MM.1S (cell line): ENCODE data around the gene C1orf185.
A peak's percentile ranks its signal among the peaks of the same experiment; 100 is the strongest.

Source experiments
- DNase-seq: peaks from one replicate; pipeline ENCODE4 v3.0.0-alpha.2; 2015
- H2AFZ ChIP-seq: fragments of 300-600 bp; sonication (generic); 2 replicates; pipeline ENCODE4 v1.6.0; 2016; ENCODE audit warnings: antibody characterized with exemption, low read length
- H3F3A ChIP-seq: fragments of 300-600 bp; sonication (generic); 2 replicates; pipeline ENCODE4 v1.6.1; 2016; ENCODE audit warnings: mild to moderate bottlenecking, antibody characterized with exemption, low read length, moderate library complexity, mixed read lengths; ENCODE audit not compliant: insufficient read depth
- H3K27ac ChIP-seq: fragments of 300-600 bp; sonication (generic); 2 replicates; pipeline ENCODE4 v1.5.1; 2016; ENCODE audit warnings: mild to moderate bottlenecking, low read length
- H3K27me3 ChIP-seq: fragments of 300-600 bp; sonication (generic); replicated peaks from 2 replicates; pipeline ENCODE4 v1.6.0; 2016; ENCODE audit warnings: low read length; ENCODE audit not compliant: insufficient read depth
- H3K36me3 ChIP-seq: fragments of 300-600 bp; sonication (generic); replicated peaks from 2 replicates; pipeline ENCODE4 v1.6.1; 2016; ENCODE audit warnings: mild to moderate bottlenecking, low read length, mixed read lengths; ENCODE audit not compliant: insufficient read depth
- H3K4me1 ChIP-seq: fragments of 300-600 bp; sonication (generic); 2 replicates; pipeline ENCODE4 v1.6.1; 2016; ENCODE audit warnings: low read length, mixed read lengths
- H3K4me2 ChIP-seq: fragments of 300-600 bp; sonication (generic); 2 replicates; pipeline ENCODE4 v1.6.0; 2016; ENCODE audit warnings: low read depth, low read length
- H3K4me3 ChIP-seq: fragments of 300-600 bp; sonication (generic); 2 replicates; pipeline ENCODE4 v1.5.1; 2016; ENCODE audit warnings: low read length, mixed read lengths
- H3K79me2 ChIP-seq: fragments of 300-600 bp; sonication (generic); 2 replicates; pipeline ENCODE4 v1.6.1; 2016; ENCODE audit warnings: mixed run types, low read length, mixed read lengths
- H3K9ac ChIP-seq: fragments of 300-600 bp; sonication (generic); 2 replicates; pipeline ENCODE4 v1.6.1; 2016; ENCODE audit warnings: low read length, mixed read lengths
- H3K9me2 ChIP-seq: fragments of 300-600 bp; sonication (generic); replicated peaks from 2 replicates; pipeline ENCODE4 v1.6.1; 2016; ENCODE audit warnings: mild to moderate bottlenecking, low read length, mixed read lengths; ENCODE audit not compliant: insufficient read depth
- H3K9me3 ChIP-seq: fragments of 300-600 bp; sonication (generic); replicated peaks from 2 replicates; pipeline ENCODE4 v1.6.1; 2016; ENCODE audit warnings: mild to moderate bottlenecking, low read length, mixed read lengths; ENCODE audit not compliant: insufficient read depth
- H4K20me1 ChIP-seq: fragments of 300-600 bp; sonication (generic); 2 replicates; pipeline ENCODE4 v1.6.1; 2016; ENCODE audit warnings: mild to moderate bottlenecking, low read length, moderate library complexity, mixed read lengths; ENCODE audit not compliant: insufficient read depth
- CTCF ChIP-seq: fragments of 300-600 bp; sonication (generic); IDR thresholded peaks from 2 replicates; pipeline ENCODE4 v1.5.1; 2016; ENCODE audit warnings: antibody characterized with exemption, low read length, mixed read lengths
- EZH2 ChIP-seq: fragments of 300-600 bp; sonication (generic); optimal IDR thresholded peaks from 2 replicates; pipeline ENCODE3; 2017; ENCODE audit warnings: low read depth, mild to moderate bottlenecking, antibody characterized with exemption, low read length, mixed read lengths
- EZH2phosphoT487 ChIP-seq: fragments of 300-600 bp; sonication (generic); IDR thresholded peaks from 2 replicates; pipeline ENCODE4 v1.6.1; 2018; ENCODE audit warnings: antibody characterized with exemption, low read length

Gene C1orf185

GRCh38 chr1:51073456-51073855, 28.6 kb upstream of the C1orf185 start:
- H3K79me2 ChIP-seq, result no peaks in the 10 kb centered on the region
- no peaks in the 10 kb centered on the region for H3K36me3 ChIP-seq
- no peak for TF ChIP-seq EZH2
- TF ChIP-seq EZH2phosphoT487, result no peak
- TF ChIP-seq CTCF, result no peak
- H3K4me3 ChIP-seq, result no peak overlapping the region
- H3K4me2 ChIP-seq, result no peak overlapping the region
- no peak overlapping the region for H3K9ac ChIP-seq
- no peak for DNase-seq
- no peak overlapping the region for H3K27ac ChIP-seq
- H3K9me2 ChIP-seq, result no peaks in the 10 kb centered on the region
- H3K4me1 ChIP-seq, result no peaks in the 10 kb centered on the region
- H3K27me3 ChIP-seq, result no peaks in the 10 kb centered on the region
- H2AFZ ChIP-seq, result no peak overlapping the region
- H3K9me3 ChIP-seq, result no peaks in the 10 kb centered on the region
- no peaks in the 10 kb centered on the region for H4K20me1 ChIP-seq
- H3F3A ChIP-seq, result no peaks in the 10 kb centered on the region

GRCh38 chr1:51086496-51087271, 15.3 kb upstream of the C1orf185 start:
- no peak overlapping the region for H2AFZ ChIP-seq

GRCh38 chr1:51088474-51088873, 13.6 kb upstream of the C1orf185 start:
- no peak overlapping the region for H2AFZ ChIP-seq
- no peaks in the 10 kb centered on the region for H3F3A ChIP-seq
- H3K9ac ChIP-seq, result no peak overlapping the region
- H3K27me3 ChIP-seq, result no peaks in the 10 kb centered on the region
- no peak overlapping the region for H3K27ac ChIP-seq
- DNase-seq, result peak; percentile 12
- TF ChIP-seq CTCF (peak; percentile 33), EZH2phosphoT487 (no peak)
- no peaks in the 10 kb centered on the region for H4K20me1 ChIP-seq
- H3K36me3 ChIP-seq, result no peaks in the 10 kb centered on the region
- no peak overlapping the region for H3K4me2 ChIP-seq
- no peaks in the 10 kb centered on the region for H3K79me2 ChIP-seq
- no peak overlapping the region for H3K4me3 ChIP-seq
- no peaks in the 10 kb centered on the region for H3K9me2 ChIP-seq
- no peaks in the 10 kb centered on the region for H3K4me1 ChIP-seq
- no peaks in the 10 kb centered on the region for H3K9me3 ChIP-seq

More at GRCh38 chr1:51086496-51087271, 15.3 kb upstream of the C1orf185 start:
- DNase-seq, result no peak
- TF ChIP-seq CTCF, result no peak
- TF ChIP-seq EZH2phosphoT487, result no peak
- TF ChIP-seq EZH2, result no peak
- Histone ChIP-seq H3K27ac (no peak overlapping the region), H3F3A (no peaks in the 10 kb centered on the region), H3K9me3 (no peaks in the 10 kb centered on the region), H3K9me2 (no peaks in the 10 kb centered on the region), H3K4me1 (no peaks in the 10 kb centered on the region), H3K4me2 (no peak overlapping the region), H3K36me3 (no peaks in the 10 kb centered on the region), H3K27me3 (no peaks in the 10 kb centered on the region), H4K20me1 (no peaks in the 10 kb centered on the region), H3K9ac (no peak overlapping the region), H3K4me3 (no peak overlapping the region), H3K79me2 (no peaks in the 10 kb centered on the region)
